Fibroblast of the aortic adventitia (primary cell): ENCODE results near the gene COLEC12. TPM values are rescaled to one million over a fixed set of nuclear protein-coding genes. Genes with fewer than 3 reads are reported as not detected.
A peak's percentile ranks its signal among the peaks of the same experiment; 100 is the strongest.

Source experiments
- DNase-seq: peaks from one replicate; pipeline ENCODE4 v3.0.0-alpha.2; 2010; ENCODE audit warnings: low read depth
- H3K4me3 ChIP-seq: 2 replicates; pipeline ENCODE4 v1.5.1; 2011; ENCODE audit warnings: low read depth, mild to moderate bottlenecking, control low read depth, low read length, moderate library complexity
- total RNA-seq: library from RNA; depleted of rRNA; stranded (reverse); fragments of >200 nt; gene quantifications from 2 replicates; pipeline ENCODE4 v1.2.3, GENCODE V29; 2012; ENCODE audit warnings: low replicate concordance
- TF ChIP-seq, protein P1 (sequence below): IDR thresholded peaks from 2 replicates; pipeline ENCODE4 v1.5.1; 2011; ENCODE audit warnings: mild to moderate bottlenecking, low read length, control low read depth, inconsistent platforms; ENCODE audit not compliant: insufficient read depth

COLEC12 gene
- total RNA-seq, 1 donor, result 109 TPM

DNA sequence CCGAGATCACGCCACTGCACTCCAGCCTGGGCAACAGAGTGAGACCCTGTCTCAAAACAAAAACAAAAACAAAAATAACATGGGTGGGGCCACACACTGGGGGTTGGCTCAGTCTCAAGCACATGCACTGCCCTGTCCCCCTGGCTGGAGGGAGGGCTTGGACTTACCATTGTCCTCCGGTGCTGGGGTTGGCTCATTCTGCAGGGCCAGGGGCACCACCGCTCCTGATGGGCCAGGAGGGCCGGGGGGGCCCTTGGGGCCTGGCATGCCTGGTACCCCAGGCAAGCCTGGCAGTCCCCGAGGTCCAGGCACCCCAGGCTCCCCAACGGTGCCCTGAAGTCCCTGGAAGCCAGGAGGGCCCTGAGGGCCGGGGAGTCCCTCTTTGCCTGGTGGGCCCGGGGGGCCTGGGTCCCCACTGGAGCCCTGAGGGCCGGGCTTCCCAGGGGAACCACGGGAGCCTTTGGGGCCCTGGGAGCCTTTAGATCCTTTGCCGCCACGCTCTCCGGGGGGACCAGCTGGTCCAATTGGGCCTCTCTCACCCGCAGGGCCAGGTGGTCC lies 165.8 kb downstream of the COLEC12 start:
- DNase-seq, result no peak
- no peak overlapping the region for H3K4me3 ChIP-seq
- TF ChIP-seq, protein P1, sequence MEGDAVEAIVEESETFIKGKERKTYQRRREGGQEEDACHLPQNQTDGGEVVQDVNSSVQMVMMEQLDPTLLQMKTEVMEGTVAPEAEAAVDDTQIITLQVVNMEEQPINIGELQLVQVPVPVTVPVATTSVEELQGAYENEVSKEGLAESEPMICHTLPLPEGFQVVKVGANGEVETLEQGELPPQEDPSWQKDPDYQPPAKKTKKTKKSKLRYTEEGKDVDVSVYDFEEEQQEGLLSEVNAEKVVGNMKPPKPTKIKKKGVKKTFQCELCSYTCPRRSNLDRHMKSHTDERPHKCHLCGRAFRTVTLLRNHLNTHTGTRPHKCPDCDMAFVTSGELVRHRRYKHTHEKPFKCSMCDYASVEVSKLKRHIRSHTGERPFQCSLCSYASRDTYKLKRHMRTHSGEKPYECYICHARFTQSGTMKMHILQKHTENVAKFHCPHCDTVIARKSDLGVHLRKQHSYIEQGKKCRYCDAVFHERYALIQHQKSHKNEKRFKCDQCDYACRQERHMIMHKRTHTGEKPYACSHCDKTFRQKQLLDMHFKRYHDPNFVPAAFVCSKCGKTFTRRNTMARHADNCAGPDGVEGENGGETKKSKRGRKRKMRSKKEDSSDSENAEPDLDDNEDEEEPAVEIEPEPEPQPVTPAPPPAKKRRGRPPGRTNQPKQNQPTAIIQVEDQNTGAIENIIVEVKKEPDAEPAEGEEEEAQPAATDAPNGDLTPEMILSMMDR, result no peak

DNA sequence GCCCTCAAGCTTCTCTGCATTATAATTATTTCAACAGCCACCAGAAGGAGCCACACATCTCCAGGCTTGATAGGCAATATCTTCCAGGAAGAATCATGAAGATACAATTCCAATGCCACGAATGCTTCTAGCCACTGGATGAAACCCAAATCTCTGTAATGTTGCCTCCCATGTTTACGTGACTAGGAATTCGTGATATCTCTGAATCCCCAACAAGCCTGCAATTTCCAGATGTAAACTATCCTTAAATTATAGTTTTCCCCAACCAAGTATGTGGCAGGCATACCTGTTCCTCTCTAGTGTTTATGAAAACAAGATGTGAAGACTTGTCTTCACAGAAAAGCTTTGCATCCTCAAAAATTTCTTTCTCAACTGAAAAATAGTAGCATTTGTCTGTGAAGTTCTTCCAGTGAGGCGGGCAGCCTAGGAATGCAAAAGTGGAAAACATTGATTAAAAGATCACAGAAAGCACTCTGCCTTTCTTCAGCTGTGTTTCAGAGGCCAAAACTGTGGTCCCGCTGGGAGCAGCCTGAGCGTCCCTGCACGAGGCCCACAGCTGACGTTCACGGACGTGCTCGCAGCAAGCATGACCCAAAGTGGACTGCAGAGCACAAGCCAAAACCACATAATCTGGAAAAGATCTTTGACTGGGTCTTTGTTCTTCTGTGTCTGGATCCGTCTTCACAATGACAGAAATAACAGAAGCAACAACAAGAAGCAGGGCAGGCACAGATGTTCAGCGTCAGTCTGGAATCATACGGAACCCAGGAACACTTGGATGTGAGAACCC lies 167.6 kb downstream of the COLEC12 start:
- H3K4me3 ChIP-seq, result no peak overlapping the region
- DNase-seq, result peak; percentile 72
- TF ChIP-seq, protein P1, result no peak

DNA sequence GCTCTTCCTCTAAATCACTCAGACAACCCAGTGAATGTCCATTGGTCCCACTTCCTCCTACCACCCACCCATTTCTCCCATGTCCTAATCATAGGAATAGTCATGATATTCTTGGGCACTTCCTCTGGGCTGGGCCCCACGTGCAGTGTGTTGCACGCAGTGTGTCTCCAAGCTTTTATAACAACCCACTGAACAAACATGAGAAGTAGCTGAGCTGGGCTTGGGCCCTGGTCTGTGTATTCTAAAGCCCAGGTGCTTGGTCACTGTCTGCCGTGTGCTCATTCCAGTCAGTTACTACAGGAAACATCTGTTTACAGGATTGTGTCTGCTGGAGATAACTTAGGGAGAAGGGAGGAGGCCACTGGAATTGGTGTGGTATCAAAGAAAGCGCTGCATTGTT lies 168.5 kb downstream of the COLEC12 start:
- DNase-seq, result no peak
- H3K4me3 ChIP-seq, result no peak overlapping the region

DNA sequence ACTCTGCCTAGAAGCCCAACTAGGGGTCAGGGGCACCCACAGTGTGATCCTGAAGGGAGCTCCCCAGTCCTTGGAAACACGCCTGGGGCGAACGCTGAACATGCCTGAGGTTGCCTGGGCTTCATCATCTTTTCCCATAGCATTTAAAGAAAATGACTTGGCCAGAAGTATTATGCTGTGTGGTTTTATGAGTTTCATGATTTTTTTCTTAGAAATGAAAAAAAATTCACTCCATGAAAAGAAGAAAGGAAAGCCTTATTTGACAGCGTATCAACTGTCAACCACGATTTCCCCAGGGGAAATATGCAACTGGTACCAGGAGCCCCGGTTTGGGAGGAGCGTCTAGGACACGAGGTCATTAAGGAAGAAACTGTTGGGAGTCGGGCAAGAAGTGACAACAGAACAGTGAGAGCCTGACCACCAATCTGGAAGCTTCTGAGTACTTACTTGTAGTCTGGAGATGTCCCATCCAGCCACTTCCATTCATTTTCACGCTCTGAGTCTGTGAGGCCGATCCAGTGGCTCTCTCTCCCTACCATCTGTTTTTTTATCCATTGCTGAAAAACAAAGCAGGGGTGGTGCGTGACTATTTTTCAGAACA lies 169.2 kb downstream of the COLEC12 start:
- DNase-seq, result peak; percentile 22
- TF ChIP-seq, protein P1, result no peak
- no peak overlapping the region for H3K4me3 ChIP-seq

More for the DNA sequence above, 168.5 kb downstream of the COLEC12 start:
- TF ChIP-seq, protein P1, result no peak

DNA sequence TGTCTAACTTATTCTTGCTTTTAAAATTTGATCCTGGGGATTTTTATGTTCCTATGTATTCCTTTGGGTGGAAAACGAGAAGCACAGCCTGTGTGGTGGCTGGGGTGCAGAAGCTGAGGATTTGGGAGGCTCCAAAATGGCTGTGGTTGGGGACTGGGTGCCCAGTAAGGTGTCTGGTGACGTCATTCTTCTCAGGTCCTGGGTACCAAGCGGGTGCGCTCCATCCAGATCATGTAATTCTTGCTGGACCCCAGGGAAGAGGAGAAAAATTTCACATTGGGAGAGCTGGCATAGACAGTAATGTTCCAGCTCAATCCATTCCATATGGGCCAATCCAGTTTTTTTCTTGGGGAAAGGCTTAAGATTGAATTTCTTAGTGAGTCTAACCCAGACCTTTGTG lies 171.6 kb downstream of the COLEC12 start:
- H3K4me3 ChIP-seq, result no peak overlapping the region
- DNase-seq, result no peak
- TF ChIP-seq, protein P1, result no peak

DNA sequence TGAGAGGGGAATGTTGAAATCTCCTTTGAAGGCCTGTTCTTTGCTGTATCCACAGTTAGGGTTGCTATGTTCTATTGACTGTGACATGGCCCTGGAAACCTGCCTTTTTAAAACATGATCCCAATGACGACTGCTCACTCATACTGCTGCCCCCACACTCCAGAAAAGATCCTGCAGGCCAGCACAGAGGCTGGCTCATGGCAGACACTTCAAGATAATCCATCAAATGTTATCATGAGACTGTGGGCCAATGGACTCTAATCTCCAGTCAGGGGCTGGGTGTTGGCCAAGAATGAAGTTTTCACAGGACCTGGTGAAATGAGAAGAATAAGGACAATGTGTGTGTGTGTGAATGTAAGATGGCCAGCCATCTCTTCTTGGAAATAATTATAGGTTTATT lies 173.7 kb downstream of the COLEC12 start:
- TF ChIP-seq, protein P1, result no peak
- DNase-seq, result peak; percentile 76
- no peak overlapping the region for H3K4me3 ChIP-seq
